ENCODE measurements around the gene INO80C.
"Not testable (repeated sequence)": the region's sequence is repeated elsewhere in the genome, so short reads cannot be mapped to it uniquely, and the experiment has no call there.

The INO80C gene

DNA sequence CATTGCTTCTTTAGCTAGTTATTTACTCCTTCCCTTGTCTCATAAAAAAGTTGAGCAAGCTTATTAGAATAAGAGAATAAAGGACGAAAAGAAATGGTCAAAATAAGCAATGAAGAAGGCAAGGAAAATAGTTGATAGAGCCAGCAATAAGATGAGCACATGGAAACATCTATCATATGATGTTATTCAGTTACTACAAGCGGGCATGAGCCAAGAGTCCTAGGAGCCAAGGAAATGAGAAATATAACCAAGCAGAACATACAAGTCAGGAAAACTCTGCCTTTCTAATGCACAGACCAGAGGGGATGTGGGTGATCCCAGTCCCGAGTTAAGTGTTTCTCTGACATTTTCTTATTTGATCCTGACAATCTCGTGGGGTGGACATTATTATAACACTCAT lies 33.9 kb downstream of the INO80C start:
- in situ Hi-C loops (cut with HindIII; ENCODE audit: low sequenced_read_pairs) = no loop called here

DNA sequence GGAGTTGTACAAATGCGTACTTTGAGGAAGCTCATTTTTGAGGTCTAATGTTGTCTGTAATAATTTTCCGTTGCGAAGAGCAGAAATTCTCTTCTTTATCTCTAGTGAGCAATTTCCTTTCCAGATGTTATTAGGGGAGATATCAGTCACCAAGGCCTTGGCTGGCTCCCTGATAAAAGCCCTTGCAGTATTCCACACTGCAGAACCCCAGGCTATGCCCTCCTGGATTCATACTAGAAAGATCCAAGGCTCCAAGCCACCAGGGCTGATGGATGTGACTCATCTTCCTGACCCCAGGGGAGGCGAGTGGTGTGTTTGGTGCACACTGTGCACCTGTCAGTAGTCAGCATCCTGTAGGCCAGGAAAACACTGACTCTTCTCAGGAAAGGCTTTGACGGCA lies 34.7 kb downstream of the INO80C start:
- in situ Hi-C loops (cut with HindIII; ENCODE audit: low sequenced_read_pairs) = no loop called here

DNA sequence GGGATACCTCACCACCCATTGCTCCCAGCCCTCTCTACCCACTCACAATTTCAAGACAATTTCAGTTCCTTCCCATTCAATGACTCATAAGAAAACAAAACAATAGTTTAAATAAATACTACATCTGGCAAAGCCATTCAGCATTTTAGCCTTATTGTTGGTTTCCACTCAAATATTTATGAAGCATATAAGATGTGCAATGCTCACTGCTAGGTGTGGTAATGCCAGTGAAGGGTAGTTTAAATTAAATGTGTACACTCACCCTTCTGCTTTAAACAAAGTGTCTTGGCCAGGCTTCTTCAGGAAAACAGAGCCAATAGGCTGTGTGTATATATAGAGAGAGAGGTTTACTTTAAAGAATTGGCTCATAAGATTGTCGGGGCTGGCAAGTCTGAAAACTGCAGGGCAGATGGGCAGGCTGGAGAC lies 37.0 kb downstream of the INO80C start:
- in situ Hi-C loops (cut with HindIII; ENCODE audit: low sequenced_read_pairs) = no loop called here

DNA sequence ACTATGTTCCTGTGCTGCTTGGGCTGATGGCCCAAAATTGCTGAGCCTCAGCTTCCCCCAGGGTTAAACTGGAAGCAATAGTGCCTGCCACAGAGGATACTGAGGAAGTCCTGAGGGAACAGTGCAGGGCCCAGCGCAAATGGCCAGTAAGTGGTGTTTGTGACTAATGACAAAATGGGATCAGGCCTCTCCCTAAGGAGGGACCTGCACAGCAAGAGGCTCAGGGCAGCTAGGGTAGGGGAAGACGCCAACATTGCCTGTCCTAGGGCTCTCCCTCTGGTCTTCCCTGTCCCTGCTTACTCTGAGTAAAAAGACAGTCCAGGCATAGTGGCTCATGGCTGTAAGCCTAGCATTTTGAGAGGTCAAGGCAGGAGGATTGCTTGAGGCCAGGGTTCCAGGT lies 37.8 kb downstream of the INO80C start:
- in situ Hi-C loops (cut with HindIII; ENCODE audit: low sequenced_read_pairs) = no loop called here

DNA sequence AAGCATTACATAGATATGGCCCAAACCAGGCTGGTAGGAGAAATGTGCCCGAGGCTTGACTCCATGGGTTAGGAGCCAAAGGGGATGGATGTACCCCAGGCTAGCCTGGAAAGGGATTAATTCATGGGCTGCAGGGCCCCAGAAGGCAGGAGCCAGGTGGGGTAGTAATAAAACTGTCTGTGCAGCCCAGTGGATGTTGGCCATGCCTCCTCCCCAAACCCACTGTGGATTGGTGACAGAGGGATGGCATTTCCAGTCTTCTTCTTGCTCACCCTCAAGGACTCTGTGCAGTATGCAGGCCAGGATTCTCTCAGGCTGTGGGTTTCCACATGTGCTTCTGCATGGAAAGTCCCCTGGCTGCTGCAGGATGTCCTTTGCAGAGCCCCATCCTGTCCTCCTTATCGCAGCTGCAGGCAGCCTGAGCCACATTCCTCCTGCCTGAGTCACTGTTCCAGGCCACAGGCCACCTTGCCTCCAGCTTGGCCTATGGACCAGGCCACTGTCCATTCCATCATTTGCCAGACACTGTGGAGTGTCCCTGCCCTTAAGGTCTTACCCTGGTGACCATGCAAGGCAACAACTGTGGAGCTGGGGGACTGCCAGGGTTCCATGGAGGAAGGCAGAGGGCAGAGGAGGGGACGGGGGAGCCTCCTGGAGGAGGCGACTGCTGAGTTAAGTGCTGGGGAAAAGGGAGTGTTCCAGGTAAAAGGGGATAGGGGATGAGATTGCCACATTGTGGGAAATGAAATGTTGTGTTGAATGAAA lies 38.9 kb downstream of the INO80C start:
- in situ Hi-C loops (cut with HindIII; ENCODE audit: low sequenced_read_pairs) = no loop called here

DNA sequence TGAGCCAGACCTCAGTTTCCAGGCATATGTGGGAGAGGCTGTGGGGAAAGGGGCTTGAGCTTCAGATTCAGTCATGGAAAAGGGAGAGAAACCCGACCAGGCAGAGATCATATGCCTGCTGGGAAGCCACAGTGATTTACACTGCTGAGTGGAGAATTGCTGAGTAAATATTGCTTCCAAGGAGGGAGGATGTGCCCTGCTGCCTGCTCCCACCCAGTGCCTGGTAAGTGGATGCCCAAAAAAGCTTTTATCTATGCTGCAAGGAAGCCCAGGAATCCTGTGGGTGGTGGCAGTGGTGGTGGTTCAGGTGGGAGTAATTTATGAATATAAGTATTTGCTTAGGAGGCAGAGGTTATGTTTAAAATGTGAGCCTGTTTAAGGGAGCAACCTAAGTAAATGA lies 39.5 kb downstream of the INO80C start:
- in situ Hi-C loops (cut with HindIII; ENCODE audit: low sequenced_read_pairs) = no loop called here

DNA sequence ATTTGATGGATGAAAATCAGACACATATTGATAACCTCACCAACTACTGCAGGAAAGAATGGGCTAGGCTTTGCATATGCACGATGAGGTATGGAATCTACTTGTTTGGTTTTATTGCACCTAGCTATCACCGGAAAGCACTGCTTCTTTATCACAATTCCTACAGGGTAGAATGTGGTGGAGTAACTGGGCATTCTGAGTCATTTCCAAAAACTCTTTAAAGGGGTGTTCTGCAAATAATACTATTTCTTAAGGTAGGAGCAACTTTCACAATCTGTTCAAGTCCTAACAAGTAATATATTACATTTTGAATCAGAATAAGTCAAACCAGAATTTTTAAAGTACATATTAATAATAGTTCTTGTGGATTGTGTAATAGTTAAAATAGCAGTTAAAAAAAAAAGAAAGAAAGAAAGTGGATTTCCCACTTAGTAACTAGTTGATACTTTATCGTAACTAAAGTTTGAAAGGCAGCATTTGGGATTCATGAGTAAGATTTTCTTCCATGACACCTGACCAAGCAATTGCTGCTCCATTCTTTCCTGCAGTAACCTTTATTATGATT lies 40.5 kb downstream of the INO80C start:
- in situ Hi-C loops (cut with HindIII; ENCODE audit: low sequenced_read_pairs) = no loop called here

DNA sequence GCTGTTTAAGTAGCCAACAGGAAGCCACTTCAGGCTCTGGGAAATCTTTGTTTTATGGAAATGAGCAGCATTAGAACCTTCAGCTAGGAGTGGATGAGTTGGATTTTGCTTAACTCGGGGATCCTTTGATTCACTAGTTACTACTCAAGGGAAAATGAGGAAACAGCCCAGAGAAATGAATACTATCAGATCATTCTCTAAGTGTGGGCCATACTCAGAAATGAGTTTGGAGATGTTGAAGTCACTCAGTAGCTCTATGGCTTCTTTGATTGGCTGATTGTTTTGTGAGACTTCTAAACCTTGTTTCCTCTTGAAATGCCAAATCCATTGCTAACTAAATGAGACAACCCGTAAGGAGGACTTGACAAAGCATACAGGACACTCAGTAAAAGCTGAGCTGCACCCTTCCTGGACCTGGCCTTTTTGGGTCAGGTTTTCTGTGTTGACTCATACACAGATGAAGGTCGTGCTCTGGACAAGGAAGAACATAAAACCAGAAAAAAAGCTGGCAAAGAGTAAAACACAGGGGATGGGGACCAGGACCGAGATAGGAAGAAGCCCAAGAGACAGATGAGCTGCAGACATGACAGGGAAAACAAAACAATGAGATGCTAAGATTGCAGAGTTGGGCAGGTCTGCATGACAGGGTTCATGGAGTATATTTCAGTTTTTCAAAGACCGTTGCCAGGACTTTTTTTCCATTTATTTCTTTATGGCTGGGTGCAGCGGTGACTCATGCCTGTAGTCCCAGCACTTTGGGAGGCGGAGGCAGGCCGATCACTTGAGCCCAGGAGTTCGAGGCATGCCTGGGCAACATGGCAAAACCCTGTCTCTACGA lies 41.6 kb downstream of the INO80C start:
- in situ Hi-C loops (cut with HindIII; ENCODE audit: low sequenced_read_pairs) = no loop called here

DNA sequence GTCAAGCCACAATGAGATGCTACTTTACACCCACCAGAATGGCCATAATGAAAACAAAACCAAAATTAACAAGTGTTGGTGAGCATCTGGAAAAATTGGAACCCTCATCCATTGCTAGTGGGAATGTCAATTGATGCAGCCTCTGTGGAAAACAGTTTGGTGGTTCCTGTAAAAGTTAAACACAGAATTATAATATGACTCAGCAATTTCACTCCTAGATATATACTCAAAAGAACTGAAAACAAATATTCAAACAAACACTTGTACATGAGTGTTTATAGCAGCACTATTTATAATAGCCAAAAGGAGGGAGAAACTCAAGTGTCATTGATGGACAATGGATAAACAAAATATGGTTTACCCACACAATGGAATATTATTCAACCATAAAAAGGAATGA lies 43.0 kb downstream of the INO80C start:
- in situ Hi-C loops (cut with HindIII; ENCODE audit: low sequenced_read_pairs) = no loop called here

DNA sequence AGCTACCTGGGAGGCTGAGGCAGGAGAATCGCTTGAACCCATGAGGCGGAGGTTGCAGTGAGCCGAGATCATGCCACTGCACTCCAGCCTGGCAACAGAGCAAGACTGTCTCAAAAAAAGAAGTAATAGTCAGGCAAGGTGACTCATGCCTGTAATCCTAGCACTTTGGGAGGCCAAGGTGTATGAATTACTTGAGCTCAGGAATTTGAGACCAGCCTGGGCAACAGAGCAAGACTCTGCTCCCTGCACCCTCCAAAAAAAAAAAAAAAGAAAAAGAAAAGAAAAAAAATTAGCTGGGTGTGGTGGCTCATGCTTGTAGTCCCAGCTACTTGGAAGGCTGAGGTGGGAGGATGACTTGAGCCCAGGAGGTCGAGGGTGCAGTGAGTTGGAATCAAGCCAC lies 44.7 kb downstream of the INO80C start:
- in situ Hi-C loops (cut with HindIII; ENCODE audit: low sequenced_read_pairs) = not testable (repeated sequence)

DNA sequence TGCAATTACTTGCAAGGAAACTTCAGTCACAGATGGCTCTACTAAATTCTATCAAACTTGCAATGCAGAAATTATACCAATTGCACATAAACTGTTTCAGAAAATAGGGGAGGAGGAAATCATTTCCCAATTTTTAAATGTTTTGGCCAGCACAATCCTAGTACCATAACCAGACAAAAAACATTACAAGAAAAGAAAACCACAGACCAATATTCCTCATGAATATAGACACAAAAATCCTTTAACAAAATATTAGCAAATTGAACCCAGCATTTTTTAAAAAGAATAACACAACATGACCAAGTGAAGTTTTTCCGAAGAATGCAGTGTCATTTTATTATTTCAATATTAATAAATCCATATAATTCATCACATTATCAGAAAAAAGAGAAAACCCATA lies 45.8 kb downstream of the INO80C start:
- in situ Hi-C loops (cut with HindIII; ENCODE audit: low sequenced_read_pairs) = no loop called here

DNA sequence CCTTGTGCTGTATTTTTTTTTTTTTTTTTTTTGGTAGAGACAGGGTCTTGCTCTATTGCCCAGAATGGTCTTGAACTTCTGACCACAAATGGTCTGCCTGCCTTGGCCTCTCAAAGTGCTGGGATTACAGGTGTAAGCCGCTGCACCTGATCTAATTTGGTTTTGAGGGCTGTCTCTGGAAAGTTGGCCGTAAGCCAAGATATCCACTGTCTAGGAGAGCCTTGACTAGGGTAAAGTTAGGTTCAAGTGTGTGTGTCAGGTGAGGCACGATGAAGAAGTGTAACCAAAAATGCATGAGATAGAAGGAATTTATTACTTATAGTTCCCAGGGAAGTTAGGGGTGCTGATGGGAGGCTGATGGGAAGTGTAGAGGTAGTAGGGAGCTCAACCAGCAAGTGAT lies 46.7 kb downstream of the INO80C start:
- in situ Hi-C loops (cut with HindIII; ENCODE audit: low sequenced_read_pairs) = no loop called here

DNA sequence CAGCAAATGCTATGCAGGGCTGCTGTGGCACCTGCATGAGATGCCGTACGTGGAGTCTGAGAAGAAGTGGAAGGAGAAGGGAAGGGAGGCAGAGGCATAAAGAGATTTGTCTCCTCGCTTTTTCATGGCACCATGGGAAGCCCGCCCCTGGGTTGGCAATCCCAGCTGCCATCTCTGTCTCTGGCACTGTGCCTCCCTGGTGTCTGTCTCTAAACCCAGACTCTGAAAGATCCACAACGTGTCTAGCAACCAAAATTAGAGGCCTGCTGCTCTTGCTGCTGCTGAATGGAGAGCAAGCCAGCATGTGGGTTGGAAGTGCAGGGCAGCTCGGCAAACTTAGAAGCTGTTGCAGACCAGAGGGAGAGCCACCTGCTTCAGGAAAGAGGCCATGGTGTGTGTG lies 53.1 kb downstream of the INO80C start:
- in situ Hi-C loops (cut with HindIII; ENCODE audit: low sequenced_read_pairs) = no loop called here

DNA sequence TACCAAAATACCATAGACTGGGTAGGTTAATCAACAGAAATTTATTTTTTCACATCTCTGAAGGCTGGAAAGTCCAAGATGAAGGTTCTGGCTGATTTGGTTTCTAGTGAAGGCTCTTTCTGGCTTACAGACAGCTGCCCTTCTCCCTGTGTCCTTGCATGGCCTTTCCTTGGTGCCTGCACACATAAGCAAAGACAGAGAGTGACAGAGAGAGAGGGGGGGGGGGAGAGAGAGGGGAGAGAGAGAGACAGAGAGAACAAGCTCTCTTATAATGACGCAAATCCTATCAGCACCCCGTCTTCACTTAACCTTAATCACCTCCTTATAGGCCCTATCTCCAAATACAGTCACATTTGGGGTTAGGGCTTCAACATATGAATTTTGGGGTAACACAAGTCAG lies 53.9 kb downstream of the INO80C start:
- in situ Hi-C loops (cut with HindIII; ENCODE audit: low sequenced_read_pairs) = no loop called here

DNA sequence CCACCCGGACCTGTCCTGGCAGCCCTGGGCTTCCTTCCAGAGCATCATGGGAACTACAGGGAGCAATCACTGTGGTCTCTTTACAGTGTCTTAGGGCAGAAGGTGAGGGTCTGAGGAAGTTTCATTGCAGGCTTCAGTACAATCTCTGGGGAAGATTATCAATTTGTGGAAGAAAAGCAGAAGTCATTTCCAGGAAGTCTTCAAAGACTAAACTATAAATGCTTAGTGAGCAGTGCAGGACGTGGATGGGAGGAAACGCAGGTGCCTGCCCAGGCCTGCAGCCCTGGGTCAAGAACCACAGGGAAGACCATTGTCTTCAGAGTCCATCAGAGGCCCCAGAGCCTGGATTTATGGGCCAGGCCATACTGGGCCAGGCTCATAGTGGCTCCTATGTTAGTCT lies 54.3 kb downstream of the INO80C start:
- in situ Hi-C loops (cut with HindIII; ENCODE audit: low sequenced_read_pairs) = no loop called here

DNA sequence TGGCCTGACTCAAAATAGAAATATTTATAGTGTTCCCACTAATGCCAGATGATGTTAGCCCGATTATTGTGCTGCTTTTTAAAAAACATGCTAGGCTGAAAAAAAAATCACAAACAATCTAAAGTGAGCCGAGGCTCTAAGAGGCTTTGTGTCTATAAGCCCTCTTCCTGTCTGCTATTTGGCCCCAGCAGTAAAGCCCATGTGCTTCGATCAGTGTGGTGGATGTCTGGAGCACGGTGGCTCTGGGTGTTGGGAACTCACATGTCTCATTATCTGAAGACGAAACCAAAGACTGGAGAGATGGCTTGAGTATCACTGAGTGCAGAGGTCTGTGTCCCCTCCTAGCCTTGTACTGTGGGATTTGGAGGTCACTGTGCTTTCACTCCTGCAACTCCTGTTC lies 55.1 kb downstream of the INO80C start:
- in situ Hi-C loops (cut with HindIII; ENCODE audit: low sequenced_read_pairs) = no loop called here

DNA sequence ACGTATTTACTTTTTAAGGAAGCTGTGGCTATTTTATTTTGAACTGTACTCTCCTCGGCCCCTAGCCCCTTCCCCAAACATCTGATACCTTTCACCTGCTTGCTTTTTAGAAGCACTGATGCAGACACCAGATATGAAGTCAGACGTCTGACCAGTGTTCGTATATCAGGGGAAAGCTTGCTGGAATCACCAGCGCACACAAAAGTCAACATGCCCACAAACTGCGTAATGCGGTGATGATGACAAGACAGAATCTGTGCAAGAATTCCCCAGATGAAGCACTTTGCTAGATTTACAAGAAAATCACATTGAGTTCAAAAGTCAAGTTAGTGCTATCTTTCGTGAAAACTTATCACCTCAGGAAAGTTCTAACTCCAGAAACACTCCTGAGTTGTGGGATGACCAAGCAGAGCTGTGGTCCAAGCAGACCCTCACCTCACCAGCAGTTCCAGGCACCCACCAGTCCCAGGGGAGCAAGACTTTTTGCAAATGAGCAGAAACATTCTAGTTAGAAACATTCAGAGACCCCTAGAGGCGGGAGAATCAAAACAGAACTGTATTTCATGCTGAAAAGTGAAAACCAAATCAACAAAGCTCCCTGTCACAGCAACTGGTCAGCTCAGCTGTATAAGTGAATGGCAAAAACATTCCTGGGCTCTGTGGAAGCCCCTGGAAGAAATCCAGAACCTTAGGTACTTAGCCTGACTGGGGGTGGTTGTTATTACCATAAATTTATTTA lies 55.7 kb downstream of the INO80C start:
- in situ Hi-C loops (cut with HindIII; ENCODE audit: low sequenced_read_pairs) = no loop called here

DNA sequence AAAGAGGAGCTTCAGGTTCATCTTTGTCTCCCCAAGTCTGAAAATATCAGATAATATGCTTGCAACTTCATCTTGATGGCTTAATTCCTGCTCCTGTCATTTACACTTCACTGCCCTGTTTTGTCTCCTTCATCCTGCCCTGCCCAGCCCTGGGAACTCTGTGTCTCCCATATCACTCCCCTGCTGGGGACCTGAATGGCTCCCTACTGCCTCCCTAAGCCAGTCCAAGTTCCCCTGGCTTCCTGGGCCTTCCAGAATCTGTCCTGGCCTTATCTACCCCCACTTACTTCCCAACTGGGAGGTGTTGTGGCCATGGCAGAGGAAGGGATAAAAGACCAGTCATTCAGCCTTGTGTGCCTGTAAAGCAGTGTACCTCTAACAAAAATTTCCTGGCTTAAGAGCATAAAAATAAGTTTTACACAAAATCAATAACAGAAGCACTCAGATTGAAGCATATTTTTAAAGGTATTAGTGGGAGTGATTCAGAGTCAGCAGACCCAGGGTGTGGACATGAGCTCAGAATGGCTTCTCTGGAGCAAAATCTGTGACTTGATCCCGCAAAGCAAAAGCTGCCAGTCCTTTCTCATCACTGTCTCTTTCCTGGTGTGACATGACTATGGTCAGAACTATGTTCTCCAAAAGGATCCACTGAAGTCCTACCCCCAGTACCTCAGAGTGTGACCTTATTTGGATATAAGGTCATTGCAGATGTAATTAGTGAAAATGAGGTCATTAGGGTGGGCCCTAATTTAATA lies 59.1 kb downstream of the INO80C start:
- in situ Hi-C loops (cut with HindIII; ENCODE audit: low sequenced_read_pairs) = no loop called here

DNA sequence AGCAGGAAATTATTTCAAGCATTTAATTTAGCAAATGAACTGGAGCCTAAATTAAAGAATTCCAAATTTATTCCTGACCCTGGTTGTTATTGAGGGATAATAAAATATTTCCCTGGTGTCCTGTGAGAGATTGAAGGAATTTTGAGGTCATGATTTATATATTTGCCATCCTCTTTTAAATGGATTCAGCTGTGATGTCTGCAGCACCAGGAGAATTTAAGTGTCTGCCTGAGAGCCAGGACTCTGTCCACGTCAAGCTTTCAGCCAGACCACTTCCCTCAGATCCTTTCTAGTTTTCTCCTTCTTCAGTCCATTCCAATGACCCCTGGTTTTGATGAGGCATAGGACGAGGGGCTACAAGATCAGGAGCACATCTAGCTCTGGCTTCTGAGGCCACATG lies 59.9 kb downstream of the INO80C start:
- in situ Hi-C loops (cut with HindIII; ENCODE audit: low sequenced_read_pairs) = no loop called here

DNA sequence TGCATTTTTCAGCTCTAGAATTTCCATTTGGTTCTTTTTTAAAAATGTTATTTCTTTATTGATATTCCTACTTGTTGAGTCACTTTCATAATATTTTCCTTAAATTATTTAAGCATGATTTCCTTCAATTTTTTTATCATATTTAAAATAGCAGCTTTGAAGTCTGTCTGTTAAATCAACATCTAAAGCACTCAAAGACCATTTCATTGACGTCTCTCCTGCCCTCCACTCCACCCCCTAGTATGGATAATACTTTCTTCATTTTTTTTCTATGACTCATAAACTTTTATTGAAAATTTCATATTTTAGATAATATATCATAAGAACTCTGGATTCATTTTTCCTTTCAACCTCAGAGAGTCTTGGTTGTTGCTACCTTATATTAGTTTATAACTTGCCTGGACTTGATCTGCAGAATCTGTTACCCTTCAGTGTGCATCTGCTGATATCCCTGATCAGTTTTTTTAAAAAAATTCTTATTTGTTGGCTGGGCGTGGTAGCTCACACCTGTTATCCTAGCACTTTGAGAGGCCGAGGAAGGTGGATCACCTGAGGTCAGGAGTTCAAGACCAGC lies 61.6 kb downstream of the INO80C start:
- in situ Hi-C loops (cut with HindIII; ENCODE audit: low sequenced_read_pairs) = no loop called here
